Ectodermal cell (in vitro differentiated cells): Measurements from ENCODE around the gene DZIP1L. TPM values are rescaled to one million over a fixed set of nuclear protein-coding genes. Genes with fewer than 3 reads are reported as not detected.
"Not testable (repeated sequence)": the region's sequence is repeated elsewhere in the genome, so short reads cannot be mapped to it uniquely, and the experiment has no call there.

Experiments
- H3K27ac ChIP-seq: 2 replicates; pipeline ENCODE4 v1.7.0; 2013; ENCODE audit warnings: mild to moderate bottlenecking, low read depth, low read length; ENCODE audit not compliant: insufficient read depth, poor library complexity, severe bottlenecking
- H3K27me3 ChIP-seq: 2 replicates; pipeline ENCODE4 v1.7.0; 2013; ENCODE audit warnings: mild to moderate bottlenecking, low read length; ENCODE audit not compliant: insufficient read depth, control insufficient read depth, poor library complexity, severe bottlenecking
- H3K36me3 ChIP-seq: one replicate; pipeline ENCODE4 v1.7.0; 2013; ENCODE audit warnings: low read length; ENCODE audit not compliant: control insufficient read depth, insufficient read depth
- H3K4me1 ChIP-seq: one replicate; pipeline ENCODE4 v1.7.0; 2013; ENCODE audit warnings: low read length; ENCODE audit not compliant: control insufficient read depth, insufficient read depth
- H3K4me3 ChIP-seq: 2 replicates; pipeline ENCODE4 v1.7.0; 2013; ENCODE audit warnings: low read depth, low read length, control low read depth; ENCODE audit not compliant: insufficient read depth
- H3K9me3 ChIP-seq: 2 replicates; pipeline ENCODE4 v1.7.0; 2013; ENCODE audit warnings: mild to moderate bottlenecking, low read length, moderate library complexity; ENCODE audit not compliant: control insufficient read depth
- WGBS, 2 experiments: methylation state at CpG; one replicate each; pipeline ENCODE4 v1.1.7; 2013; ENCODE audit warnings: missing lambda C conversion rate in 2 of 2; 5-methylcytosine and 5-hydroxymethylcytosine counted together
- polyA plus RNA-seq, 4 experiments: library from polyadenylated mRNA; stranded (reverse); fragments of 50-300 nt; gene quantifications; one replicate each; pipeline ENCODE4 v1.2.3, GENCODE V29; 2013

The DZIP1L gene, protein sequence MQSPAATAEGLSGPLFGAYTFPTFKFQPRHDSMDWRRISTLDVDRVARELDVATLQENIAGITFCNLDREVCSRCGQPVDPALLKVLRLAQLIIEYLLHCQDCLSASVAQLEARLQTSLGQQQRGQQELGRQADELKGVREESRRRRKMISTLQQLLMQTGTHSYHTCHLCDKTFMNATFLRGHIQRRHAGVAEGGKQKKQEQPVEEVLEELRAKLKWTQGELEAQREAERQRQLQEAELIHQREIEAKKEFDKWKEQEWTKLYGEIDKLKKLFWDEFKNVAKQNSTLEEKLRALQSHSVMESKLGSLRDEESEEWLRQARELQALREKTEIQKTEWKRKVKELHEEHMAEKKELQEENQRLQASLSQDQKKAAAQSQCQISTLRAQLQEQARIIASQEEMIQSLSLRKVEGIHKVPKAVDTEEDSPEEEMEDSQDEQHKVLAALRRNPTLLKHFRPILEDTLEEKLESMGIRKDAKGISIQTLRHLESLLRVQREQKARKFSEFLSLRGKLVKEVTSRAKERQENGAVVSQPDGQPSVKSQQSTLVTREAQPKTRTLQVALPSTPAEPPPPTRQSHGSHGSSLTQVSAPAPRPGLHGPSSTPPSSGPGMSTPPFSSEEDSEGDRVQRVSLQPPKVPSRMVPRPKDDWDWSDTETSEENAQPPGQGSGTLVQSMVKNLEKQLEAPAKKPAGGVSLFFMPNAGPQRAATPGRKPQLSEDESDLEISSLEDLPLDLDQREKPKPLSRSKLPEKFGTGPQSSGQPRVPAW
- 9.8 TPM for polyA plus RNA-seq (2013, experiment 1 of 4)
- polyA plus RNA-seq (2013, experiment 2 of 4): 14.6 TPM
- polyA plus RNA-seq (2013, experiment 3 of 4): 9.1 TPM
- 10.4 TPM for polyA plus RNA-seq (2013, experiment 4 of 4)

DNA sequence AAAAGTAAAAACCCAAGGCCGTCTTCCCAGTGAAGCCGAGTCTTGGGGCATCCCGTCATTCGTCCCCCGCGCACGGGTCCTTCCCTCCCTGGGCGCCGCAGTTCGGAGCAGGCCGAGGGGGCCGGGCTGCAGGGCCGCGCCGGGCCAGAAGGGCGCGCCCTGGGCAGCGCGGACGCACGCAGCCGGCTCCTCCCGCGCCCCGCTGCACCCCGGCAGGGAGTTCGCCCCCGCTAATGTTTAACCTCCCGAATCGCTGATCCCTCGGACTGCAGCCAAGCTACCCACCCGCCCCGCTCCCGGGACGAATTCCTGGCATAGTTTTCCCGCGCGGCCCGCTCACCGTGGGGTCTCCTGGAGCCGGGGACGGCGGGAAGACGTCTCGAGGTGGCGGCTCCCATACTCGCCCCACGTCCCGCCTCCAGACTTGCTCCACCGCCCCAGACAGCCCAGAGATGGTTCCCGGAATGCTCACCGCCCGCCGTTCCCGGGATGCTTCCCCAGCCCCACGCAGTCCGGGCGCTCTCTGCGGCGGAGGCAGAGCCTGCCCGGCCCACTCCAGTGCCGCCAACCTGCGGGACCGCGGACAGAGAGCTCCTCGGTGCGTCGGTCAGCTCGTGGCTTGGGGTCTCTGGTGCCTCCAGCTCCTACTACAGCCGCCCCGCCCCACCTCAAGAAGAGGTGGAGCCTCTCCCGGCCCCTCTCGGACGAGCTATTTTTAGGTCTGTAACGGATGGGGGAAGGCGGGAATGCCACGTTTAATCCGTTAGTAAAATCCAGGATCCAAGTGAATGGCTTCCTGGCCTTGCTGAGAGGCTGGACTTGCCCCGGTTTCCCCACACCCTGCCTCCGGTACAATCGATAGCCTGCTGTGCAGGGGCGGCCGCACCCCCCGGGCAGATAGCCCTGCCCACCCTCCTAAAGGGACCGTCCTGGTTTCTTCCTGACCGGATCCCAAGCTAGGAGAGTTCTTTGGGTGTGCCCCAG is at the start of gene DZIP1L:
Gene DZIP1L, minus strand, starts transcription at position 621 of the 984 bp plus-strand sequence. CDS start 11,637 bp downstream, outside the sequence.
- Histone ChIP-seq H3K27ac (peak within 1 kb of the TSS; percentile 52), H3K36me3 (no peaks in the 10 kb centered on the region), H3K27me3 (no peaks in the 10 kb centered on the region), H3K9me3 (no peaks in the 10 kb centered on the region), H3K4me1 (peaks cover 17% of the 10 kb centered on the region), H3K4me3 (peak within 1 kb of the TSS; percentile 90)
- 0 to 1% methylated on average over 86 of the region's 86 CpGs for WGBS, 2 experiments

DNA sequence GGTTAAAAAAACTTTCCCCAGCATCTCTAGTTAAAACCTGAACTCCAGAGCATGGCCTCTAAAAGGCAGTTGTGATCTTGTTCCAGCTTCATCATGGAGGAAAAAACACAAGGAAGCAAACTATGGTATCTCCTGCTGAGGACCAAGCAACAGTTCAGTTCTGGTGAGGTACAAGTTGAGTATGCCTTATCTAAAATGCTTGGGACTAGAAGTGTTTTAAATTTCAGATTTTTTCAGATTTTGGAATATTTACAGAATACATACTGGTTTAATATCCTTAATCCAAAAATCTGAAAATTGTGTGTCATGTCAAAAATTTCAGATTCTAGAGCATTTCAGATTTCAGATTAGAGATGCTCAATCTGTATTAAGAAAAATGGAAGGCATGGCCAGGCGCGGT is 49.7 kb upstream of the DZIP1L start:
- no peaks in the 10 kb centered on the region for H3K27me3 ChIP-seq
- no peak overlapping the region for H3K27ac ChIP-seq
- no peak overlapping the region for H3K4me3 ChIP-seq
- H3K9me3 ChIP-seq: no peaks in the 10 kb centered on the region
- H3K4me1 ChIP-seq: no peaks in the 10 kb centered on the region
- peaks cover 32% of the 10 kb centered on the region for H3K36me3 ChIP-seq
- WGBS, 2 experiments: 99% methylated on average over 2 of the region's 2 CpGs

DNA sequence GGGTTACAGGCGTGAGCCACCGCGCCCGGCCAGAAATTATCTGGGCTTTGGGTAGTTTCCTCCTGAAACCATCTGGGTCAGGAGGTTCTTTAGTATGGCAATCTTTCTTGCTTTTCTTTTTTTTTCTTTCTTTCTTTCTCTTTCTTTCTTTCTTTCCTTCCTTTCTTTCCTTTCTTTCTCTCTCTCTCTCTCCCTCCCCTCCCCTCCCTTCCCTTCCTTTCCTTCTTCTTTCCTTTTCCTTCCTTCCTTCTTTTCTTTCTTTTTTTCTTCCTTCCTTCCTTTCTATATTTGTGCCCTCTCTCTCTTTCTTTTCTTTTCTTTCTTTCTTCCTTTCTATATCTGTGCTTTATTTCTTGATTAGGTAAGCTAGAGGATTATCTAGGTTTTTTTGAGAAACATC is 42.3 kb upstream of the DZIP1L start:
- 85 to 91% methylated on average over 4 of the region's 4 CpGs for WGBS, 2 experiments

DNA sequence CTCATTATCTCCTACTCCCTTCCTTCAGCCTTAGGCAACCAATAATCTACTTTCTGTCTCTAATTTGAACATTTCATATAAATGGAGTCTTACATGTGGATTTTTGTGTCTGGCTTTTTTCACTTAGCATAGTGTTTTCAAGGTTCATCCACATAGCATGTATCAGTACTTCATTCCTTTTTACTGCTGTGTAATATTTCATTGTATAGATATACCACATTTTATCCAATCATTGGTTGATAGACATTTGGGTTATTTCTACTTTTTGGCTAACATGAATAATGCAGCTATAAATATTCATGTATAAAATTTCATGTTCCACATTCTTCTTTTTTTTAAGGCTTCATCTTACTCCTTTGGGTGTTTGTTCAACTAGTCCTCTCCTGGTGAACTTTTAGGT is 39.1 kb upstream of the DZIP1L start:
- no peak overlapping the region for H3K27ac ChIP-seq
- no peaks in the 10 kb centered on the region for H3K9me3 ChIP-seq
- H3K4me1 ChIP-seq: no peaks in the 10 kb centered on the region
- no peaks in the 10 kb centered on the region for H3K36me3 ChIP-seq
- no peaks in the 10 kb centered on the region for H3K27me3 ChIP-seq
- no peak overlapping the region for H3K4me3 ChIP-seq

More for the DNA sequence above, 42.3 kb upstream of the DZIP1L start:
- Histone ChIP-seq H3K9me3 (no peaks in the 10 kb centered on the region), H3K27me3 (no peaks in the 10 kb centered on the region), H3K4me3 (no peak overlapping the region), H3K27ac (no peak overlapping the region), H3K4me1 (no peaks in the 10 kb centered on the region), H3K36me3 (peaks cover 7% of the 10 kb centered on the region)

DNA sequence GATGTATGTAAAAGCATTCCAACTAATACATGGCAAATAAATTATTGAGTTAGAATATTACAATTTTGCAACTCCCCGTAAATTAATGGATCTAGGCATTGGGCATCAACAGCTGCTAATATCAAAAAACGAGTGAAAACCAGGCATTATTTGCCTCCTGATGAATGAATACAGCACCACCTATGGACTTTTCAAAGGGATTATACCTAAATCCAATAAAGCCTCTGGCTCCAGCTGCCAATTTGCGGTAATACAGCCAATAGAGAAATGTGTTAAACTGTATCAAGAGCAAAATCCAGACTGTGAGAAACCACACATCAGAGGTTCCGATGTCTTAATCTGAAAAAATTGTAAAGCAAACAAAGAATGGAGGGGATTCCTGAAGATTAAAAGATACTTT is 33.1 kb upstream of the DZIP1L start:
- Histone ChIP-seq H3K9me3 (no peaks in the 10 kb centered on the region), H3K27me3 (no peaks in the 10 kb centered on the region), H3K4me1 (no peaks in the 10 kb centered on the region), H3K36me3 (no peaks in the 10 kb centered on the region), H3K27ac (no peak overlapping the region), H3K4me3 (no peak overlapping the region)
- WGBS, 2 experiments: 84 to 91% methylated on average over 4 of the region's 4 CpGs

DNA sequence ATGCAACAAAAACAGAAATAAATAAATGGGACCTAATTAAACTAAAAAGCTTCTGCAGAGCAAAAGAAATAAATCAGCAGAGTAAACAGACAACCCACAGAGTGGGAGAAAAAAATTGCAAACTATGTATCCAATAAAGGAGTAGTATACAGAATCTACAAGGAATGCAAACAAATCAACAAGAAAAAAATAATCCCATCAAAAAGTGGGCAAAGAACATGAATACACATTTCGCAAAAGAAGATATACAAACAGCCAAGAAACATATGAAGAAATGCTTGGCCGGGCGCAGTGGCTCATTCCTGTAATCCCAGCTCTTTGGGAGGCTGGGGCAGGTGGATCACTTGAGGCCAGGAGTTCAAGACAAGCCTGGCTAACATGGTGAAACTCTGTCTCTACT is 26.8 kb upstream of the DZIP1L start:
- H3K36me3 ChIP-seq, H3K9me3 ChIP-seq, H3K4me3 ChIP-seq, H3K27me3 ChIP-seq, H3K27ac ChIP-seq, H3K4me1 ChIP-seq: not testable (repeated sequence)
- 82 to 90% methylated on average over 3 of the region's 3 CpGs for WGBS, 2 experiments

DNA sequence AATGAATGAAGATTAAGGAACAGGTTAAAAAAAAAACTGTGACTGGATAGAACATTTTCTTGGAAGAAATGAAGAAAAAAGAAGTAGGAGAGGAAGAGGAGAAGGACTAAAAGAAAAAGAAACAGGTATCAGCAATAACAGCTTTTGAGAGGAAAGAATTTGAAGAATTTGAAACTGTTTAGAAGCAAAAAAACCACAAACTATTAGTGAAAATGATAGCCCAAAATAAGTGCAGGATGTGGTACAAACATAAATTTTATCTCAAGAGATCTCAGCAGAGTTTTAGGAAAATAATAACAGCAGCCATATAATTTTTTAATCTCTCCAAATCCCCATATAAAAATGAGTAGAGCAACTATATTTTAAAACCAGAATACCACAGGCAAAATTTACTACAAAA is 25.5 kb upstream of the DZIP1L start:
- Histone ChIP-seq H3K27ac (no peak overlapping the region), H3K4me1 (no peaks in the 10 kb centered on the region), H3K9me3 (no peaks in the 10 kb centered on the region), H3K27me3 (no peaks in the 10 kb centered on the region), H3K4me3 (no peak overlapping the region), H3K36me3 (no peaks in the 10 kb centered on the region)

DNA sequence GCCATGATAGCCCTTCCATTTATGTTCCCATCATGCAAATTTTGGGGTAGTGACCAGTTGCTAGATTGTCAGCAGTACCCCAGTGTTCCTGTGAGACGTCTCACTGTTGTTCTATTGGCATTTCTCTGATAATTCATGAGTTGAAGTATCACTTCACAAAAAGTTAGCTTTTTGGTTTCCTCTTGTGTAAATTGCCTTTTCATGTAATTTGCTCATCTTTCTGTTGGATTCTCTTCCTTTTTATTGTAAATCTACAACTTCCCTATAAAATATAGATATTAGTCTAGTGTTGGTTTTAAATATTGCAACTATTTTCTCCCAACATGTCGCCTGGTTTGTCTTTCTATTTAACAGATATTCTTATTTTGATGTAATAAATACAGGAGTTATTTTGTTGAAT is 24.3 kb upstream of the DZIP1L start:
- WGBS, 2 experiments: 94 to 100% methylated on average over 1 of the region's 2 CpGs
- Histone ChIP-seq H3K27me3 (no peaks in the 10 kb centered on the region), H3K4me1 (no peaks in the 10 kb centered on the region), H3K9me3 (no peaks in the 10 kb centered on the region), H3K4me3 (no peak overlapping the region), H3K27ac (no peak overlapping the region), H3K36me3 (no peaks in the 10 kb centered on the region)

DNA sequence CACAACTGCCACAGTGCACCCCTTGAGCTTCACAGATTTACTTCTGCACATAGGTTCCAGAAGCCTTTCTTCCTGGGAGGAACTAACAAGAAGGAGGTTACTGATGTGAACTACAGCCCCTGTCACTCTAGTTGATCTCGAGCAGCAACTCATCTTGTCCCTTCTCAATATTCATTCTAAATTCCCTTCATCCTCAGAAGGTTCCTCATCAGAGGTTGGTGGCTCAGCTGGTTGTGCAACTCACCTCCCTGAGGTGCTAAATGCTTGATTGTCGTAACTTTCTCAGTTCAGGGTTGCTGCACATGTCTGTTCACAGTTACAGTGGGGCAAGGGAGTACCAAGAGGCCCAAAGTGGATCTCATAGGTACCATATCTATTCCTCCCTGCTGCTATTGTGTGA is 22.5 kb upstream of the DZIP1L start:
- Histone ChIP-seq H3K27me3 (no peaks in the 10 kb centered on the region), H3K27ac (no peak overlapping the region), H3K4me1 (no peaks in the 10 kb centered on the region), H3K9me3 (no peaks in the 10 kb centered on the region), H3K4me3 (no peak overlapping the region), H3K36me3 (no peaks in the 10 kb centered on the region)
- WGBS, 2 experiments: 85 to 91% methylated on average over 2 of the region's 2 CpGs
